Prostate gland (tissue), 2 donors: Measurements from ENCODE around the gene ICE2.

ENCODE experiments used
- POLR2A ChIP-seq: fragments of 450-650 bp; IDR thresholded peaks from one replicate; pipeline ENCODE4 v1.6.1; 2016; ENCODE audit warnings: antibody characterized with exemption, mild to moderate bottlenecking
- TF ChIP-seq, protein P1 (sequence below), 4 experiments: fragments of 200-600 bp in 2 of 4; fragments of 450-650 bp in 2 of 4; sonication (generic) in 2 of 4; IDR thresholded peaks; 1 replicate in 3 of 4; 2 replicates in 1 of 4; pipeline ENCODE4 v1.5.1; 2016 to 2019; ENCODE audit warnings: antibody characterized with exemption in 4 of 4, mild to moderate bottlenecking in 2 of 4, moderate library complexity in 2 of 4

GRCh38 chr15:60419753-60420152 lies 59.2 kb downstream of the ICE2 start:
- no peak for TF ChIP-seq POLR2A
- TF ChIP-seq, protein P1, sequence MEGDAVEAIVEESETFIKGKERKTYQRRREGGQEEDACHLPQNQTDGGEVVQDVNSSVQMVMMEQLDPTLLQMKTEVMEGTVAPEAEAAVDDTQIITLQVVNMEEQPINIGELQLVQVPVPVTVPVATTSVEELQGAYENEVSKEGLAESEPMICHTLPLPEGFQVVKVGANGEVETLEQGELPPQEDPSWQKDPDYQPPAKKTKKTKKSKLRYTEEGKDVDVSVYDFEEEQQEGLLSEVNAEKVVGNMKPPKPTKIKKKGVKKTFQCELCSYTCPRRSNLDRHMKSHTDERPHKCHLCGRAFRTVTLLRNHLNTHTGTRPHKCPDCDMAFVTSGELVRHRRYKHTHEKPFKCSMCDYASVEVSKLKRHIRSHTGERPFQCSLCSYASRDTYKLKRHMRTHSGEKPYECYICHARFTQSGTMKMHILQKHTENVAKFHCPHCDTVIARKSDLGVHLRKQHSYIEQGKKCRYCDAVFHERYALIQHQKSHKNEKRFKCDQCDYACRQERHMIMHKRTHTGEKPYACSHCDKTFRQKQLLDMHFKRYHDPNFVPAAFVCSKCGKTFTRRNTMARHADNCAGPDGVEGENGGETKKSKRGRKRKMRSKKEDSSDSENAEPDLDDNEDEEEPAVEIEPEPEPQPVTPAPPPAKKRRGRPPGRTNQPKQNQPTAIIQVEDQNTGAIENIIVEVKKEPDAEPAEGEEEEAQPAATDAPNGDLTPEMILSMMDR (IDR thresholded peaks at IDR 0.05), result no peak
